Head of caudate nucleus (tissue), 42 donors: Measurements from ENCODE around the gene CYP4A11.
"Not testable (repeated sequence)": the region's sequence is repeated elsewhere in the genome, so short reads cannot be mapped to it uniquely, and the experiment has no call there.

Source experiments
- DNase-seq, 42 donors: peaks; one replicate each; pipeline versions ENCODE4 v3.0.0 to v3.0.0-alpha.2; 2020 to 2021; ENCODE audit warnings: mixed read lengths in 7 of 42
- intact Hi-C: fragments of 100-400 bp; cut with DNase I; formaldehyde crosslinking; loops from one replicate; pipeline ENCODE4 v1.15.0; 2022

The CYP4A11 gene

DNA sequence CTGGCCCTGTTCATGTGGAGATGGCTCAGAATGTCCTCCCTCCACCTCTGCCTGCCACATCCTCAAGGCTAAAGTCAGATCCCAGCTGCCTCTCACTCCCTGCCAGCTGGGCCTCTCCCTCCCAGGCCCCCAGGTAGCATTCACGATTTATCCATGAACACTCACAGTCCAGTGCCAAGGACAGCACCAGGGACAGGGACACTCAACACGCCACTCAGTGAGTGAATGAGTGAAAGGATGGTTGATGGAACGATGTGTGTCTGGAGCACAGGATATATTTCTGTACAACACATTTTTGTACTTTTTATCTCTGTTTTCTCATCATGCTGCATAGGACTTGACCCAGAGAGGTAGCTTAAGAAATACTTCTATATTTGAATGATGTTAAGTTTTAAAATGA lies 10.1 kb downstream of the CYP4A11 start:
- no peak for DNase-seq
- intact Hi-C loops, result no loop called here

DNA sequence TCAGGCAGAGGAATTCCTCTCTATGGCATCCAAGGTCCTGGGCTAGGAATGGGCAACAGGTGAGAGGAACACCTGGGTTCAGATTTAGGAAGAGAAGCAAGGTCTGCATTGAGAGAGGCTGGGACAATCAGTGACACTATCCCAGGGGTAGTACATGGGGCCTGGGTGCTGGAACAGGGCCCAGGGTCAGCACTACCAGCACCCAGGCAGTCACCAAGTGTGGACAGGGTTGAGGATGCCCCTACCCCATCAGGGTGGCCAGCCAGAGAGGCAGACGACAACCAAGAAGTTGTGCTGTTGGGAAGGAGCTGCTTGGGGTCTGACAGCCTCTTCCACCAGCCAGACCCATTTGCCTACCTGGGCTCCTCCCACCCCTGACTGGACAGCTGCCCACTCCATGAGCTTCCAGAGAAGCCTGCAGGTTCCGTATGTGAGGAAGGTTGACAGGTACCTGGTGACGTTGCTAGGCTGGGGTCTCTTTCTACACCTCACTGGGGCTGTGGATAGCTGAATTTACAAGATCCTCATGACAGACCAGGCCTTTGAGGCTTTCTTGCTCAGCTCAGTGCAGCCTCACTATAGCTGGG lies 13.9 kb downstream of the CYP4A11 start:
- no peak for DNase-seq
- intact Hi-C loops, result no loop called here

DNA sequence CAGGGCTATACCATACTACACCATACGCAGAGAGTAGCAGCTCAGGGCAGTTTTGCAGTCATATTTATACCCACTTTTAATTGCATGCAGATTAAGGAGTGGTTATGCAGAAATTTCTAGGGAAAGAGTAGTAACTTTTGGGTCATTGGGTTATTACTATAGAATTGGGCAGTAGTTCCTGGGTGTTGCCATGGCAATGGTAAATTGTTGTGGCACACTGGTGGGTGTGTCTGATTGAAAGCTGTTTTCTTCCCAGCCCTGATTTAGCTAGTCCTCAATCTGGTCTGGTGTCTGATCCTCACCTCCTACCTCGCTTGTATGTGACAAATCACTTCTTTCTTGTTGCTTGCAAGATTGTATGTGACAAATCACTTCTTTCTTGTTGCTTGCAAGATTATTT lies 30.5 kb downstream of the CYP4A11 start:
- intact Hi-C loops, result no loop called here
- no peak for DNase-seq

DNA sequence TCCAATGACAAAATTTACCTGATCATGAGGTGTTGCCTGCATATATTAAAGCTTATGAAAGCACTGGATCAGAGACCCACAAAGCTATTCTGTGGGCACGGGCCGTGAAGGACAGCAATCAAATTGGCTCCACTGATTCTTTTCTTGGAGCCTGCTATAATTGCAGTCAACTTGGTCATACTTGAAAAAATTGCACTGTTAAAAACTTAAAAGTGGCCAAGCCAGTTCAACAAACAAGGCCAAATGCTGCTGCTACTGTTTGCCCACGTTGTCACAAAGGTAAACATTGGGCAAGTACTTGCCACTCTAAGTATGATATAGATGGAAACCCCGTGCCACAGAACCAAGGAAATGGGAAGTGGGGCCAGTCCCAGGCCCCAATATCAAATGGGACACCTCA lies 37.8 kb downstream of the CYP4A11 start:
- intact Hi-C loops, result no loop called here
- DNase-seq, result no peak

DNA sequence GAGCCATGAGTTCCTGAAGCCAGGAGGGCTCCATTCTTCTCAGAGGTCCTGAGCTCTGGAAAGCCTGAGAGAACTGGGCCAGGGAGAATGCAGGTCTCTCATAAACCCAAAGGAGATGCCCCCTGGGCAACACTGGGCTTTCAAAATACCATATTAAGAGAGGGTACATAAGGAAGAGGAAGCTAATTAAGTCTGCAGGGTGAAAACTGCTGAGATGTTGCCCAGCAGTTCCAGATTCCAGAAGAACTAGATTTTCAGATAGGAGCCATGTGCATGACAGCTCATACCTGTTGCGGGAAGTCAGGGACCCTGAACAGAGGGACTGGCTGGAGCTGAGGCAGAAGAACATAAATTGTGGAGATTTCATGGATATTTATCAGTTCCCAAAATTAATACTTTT lies 40.9 kb downstream of the CYP4A11 start:
- intact Hi-C loops, result no loop called here

DNA sequence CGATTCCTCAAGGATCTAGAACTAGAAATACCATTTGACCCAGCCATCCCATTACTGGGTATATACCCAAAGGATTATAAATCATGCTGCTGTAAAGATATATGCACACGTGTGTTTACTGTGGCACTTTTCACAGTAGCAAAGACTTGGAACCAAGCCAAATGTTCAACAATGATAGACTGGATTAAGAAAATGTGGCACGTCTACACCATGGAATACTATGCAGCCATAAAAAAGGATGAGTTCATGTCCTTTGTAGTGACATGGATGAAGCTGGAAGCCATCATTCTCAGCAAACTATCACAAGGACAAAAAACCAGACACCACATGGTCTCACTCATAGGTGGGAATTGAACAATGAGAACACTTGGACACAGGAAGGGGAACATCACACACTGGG lies 59.6 kb downstream of the CYP4A11 start:
- intact Hi-C loops, DNase-seq: not testable (repeated sequence)

More for the DNA sequence above, 40.9 kb downstream of the CYP4A11 start:
- no peak for DNase-seq
